Activated naive CD4-positive, alpha-beta T cell treated with Interleukin-2 at 50 U/mL for 16 hours (primary cell): ENCODE measurements around the gene JAM2.
A peak's percentile ranks its signal among the peaks of the same experiment; 100 is the strongest.

Source experiments
- DNase-seq: peaks from one replicate; pipeline ENCODE4 v3.0.0-alpha.2; 2020

The JAM2 gene

GRCh38 chr21:25721987-25722386, 82.9 kb downstream of the JAM2 start:
- no peak for DNase-seq

DNA sequence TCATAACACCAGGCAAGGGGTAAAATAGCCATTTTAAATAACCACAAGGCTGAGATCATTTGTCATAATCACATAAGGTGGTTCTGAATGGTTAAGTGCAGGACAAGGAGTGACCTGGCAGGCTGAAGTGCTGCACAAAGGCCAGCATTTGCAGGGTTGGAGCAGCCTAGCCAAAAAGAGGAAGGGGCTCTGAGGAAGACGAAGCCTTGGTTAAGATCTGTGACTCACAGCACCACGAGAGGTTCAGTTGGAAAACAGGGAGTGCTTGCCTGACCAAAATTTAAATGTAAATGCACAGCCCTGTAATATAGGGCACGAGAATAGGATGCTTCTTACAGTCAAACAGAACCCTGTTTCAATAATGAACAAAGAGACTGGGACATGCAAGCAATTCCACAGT, 83.6 kb downstream of the JAM2 start:
- DNase-seq, result no peak

GRCh38 chr21:25732091-25732760, 93.2 kb downstream of the JAM2 start:
- DNase-seq, result no peak

DNA sequence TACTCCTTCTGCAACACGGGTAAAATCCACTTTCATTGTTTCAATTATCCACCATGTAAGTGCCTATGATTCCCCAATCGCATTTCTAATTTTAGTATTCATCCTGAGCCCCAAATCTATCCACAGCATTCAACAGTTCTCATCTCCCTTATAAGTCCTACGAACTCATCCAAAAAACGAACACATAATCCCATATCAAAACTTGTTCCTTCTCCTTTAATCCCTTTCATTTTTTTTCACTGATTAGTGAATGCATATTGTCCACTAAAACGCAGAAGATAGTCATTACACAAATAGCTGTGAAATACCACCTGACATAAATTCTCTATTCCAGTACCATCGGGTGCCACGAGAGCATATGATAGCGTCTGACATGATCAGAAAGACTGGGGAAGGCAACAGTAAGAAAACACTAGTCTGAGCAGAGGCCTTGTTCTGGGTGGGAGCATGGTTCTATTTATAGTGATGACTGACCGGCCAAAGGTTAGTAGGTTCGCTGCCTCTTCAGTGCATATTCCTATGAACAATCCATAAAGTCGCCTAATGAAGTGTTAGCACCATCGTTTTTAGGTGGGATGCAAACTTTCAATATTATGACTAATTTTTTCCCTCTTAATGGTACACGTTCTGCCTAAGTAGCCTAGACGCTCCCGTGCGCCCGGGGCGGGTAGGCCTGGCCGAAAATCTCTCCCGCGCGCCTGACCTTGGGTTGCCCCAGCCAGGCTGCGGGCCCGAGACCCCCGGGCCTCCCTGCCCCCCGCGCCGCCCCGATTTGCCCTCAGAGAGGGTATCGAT, 95.0 kb downstream of the JAM2 start:
- peak; percentile 47 for DNase-seq

DNA sequence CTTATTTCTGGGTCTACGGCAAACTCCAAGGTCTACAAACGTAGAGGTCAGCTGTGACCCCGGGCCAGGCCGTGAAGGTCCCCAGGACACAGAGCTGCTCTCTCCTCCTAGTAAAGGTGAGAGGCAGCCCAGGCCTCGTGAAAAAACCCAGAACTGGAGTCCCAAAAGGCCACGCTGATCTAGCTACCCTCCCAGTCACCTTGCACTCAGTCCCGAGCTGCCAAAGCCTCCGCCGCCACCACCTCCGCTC, 95.5 kb downstream of the JAM2 start:
- DNase-seq, result no peak

- DNase-seq, result peak; percentile 99
Measured at GRCh38 chr21:25734904-25735645, 96.0 kb downstream of the JAM2 start, which contains the start of the genes ATP5PF and GABPA. Gene ATP5PF (minus strand): TSS chr21:25734904. CDS start chr21:25729794, 5,110 bp downstream. Gene GABPA (plus strand): TSS chr21:25734972. CDS start chr21:25741599, 6,627 bp downstream.

GRCh38 chr21:25735646-25736597, 96.9 kb downstream of the JAM2 start:
- peak; percentile 81 for DNase-seq

- no peak for DNase-seq
Measured at GRCh38 chr21:25737421-25737820, 98.4 kb downstream of the JAM2 start.

DNA sequence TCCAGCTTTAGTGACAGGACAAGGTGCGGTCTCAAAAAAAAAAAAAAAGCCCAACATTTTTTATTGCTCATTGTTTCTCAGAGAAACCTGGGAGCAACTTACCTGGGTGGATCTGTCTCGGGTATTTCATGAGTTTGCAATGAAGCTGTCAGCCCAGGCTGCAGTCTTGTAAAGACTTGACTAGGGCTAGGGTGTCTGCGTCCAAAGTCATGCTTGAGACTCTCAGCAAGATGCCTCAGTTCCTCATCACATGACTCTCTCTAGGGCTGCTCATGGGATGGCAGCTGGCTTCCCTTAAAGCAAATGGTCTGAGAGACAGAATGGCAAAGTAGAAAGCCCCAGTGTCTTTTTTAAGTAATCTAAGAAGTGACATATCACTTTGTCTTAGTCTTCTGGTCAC, 103.8 kb downstream of the JAM2 start:
- DNase-seq, result no peak

- DNase-seq, result no peak
Measured at GRCh38 chr21:25744854-25745253, 105.8 kb downstream of the JAM2 start.

GRCh38 chr21:25750085-25750484, 111.0 kb downstream of the JAM2 start:
- DNase-seq, result no peak

- no peak for DNase-seq
Measured at GRCh38 chr21:25752416-25752815, 113.4 kb downstream of the JAM2 start.

DNA sequence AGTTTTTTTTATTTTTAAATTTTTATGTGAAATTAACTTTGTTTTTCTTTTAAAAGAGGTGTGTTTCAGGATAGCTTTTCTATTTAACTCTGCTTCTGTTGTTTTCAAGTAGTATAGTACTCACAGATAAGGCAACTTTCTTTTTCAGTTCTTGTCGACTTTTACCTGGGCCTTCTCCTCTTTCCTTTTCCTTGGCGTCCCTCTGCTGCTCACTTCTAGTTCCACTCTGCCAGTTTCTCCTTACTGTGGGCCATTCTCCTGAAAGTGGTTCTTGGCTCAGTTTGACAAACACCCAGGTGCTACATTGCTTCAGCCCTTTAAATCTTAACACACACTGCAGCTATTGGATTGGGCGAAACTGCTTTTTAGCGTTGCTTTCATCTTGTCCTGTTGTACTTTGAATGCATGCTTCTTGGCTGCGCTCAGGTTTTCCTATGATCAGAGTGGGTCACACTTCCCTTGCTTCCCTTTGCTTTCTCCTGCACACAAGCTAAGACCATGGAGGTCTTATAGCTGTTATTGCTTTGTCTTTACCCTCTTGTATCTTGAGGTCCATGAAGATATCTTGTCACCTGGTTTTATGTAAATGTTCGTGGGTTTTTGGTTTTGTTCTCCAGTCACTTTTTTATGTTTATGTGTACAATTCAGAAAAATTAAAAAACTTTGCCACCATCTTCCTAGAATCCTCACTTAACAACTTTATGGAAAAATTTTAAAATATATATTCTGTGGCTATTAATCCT, 117.3 kb downstream of the JAM2 start:
- no peak for DNase-seq

DNA sequence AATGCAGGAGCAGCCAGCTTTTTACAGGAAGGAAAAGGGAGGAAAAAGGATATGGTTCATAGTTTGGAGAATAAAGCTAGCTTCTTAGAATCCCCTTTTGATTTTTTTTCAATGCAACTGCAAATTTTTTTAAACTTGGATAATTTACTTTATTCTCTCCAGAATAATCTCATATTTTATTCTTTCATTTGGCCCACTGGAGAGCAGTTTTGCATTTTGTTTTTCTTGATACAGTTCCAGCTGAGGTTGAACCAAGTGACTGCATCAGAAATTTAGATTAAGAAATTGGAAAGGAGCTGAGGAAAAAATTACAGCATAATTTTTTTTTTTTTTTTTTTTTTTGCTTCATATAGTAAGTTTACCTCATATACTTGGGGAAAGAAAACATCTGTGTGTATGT, 118.5 kb downstream of the JAM2 start:
- no peak for DNase-seq

DNA sequence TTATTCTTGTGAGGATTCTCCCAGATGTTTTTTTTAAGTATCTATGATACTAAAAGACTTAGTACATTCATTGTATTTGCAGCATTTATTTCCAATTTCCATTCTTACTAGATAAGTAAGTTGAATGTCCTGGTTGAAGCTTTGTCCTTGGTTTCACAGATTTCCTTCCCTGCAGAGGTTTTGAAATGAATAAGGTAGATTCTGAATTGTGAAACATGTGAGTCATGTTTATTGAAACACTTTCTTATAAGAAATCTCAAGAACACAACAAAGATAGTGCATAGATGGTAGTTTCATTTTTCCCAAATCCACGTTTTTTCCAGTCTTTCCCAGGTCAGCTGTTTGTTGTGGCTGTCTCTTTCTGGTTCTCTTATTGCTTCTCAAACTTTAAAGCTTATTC, 120.5 kb downstream of the JAM2 start:
- DNase-seq, result no peak

- no peak for DNase-seq
Measured at GRCh38 chr21:25760061-25760460, 121.0 kb downstream of the JAM2 start.

- no peak for DNase-seq
Measured at GRCh38 chr21:25760677-25761076, 121.6 kb downstream of the JAM2 start.

DNA sequence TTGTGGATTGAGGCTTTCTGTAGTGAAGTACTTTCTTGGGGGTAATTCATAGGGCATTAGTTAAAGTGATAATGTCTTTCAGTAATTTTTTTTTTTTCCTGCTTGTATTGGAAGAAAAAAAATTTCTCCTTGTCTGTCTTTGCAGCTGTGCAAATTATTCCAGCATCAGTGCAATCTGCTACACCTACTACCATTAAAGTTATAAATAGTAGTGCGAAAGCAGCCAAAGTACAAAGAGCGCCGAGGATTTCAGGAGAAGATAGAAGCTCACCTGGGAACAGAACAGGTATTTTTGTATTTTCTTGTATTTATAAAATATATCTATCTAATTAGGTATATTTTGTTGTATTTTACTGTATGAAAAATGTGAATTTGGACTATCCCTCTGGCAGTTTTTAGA, 125.0 kb downstream of the JAM2 start:
- no peak for DNase-seq
